NCI-H2227 treated with DMSO at 0.1 percent for 48 hours (cell line): ENCODE data around the gene CLEC18C.
"Not testable (repeated sequence)": the region's sequence is repeated elsewhere in the genome, so short reads cannot be mapped to it uniquely, and the experiment has no call there.

ENCODE experiments used
- DNase-seq: peaks from one replicate; lab custom pipeline; 2025; lab: John Stamatoyannopoulos, UW

Gene CLEC18C

GRCh38 chr16:70159355-70160348 lies 13.9 kb upstream of the CLEC18C start:
- no peak for DNase-seq

- DNase-seq = no peak
Observed at GRCh38 chr16:70160388-70160787, 13.2 kb upstream of the CLEC18C start.

GRCh38 chr16:70160821-70161220 lies 12.8 kb upstream of the CLEC18C start:
- no peak for DNase-seq

- no peak for DNase-seq
Observed at GRCh38 chr16:70161350-70161749, 12.2 kb upstream of the CLEC18C start.

- DNase-seq = no peak
Observed at GRCh38 chr16:70162041-70162451, 11.5 kb upstream of the CLEC18C start.

- DNase-seq = no peak
Observed at GRCh38 chr16:70163596-70163995, 10.0 kb upstream of the CLEC18C start.

GRCh38 chr16:70166688-70167087 lies 6.9 kb upstream of the CLEC18C start:
- not testable (repeated sequence) for DNase-seq

GRCh38 chr16:70173916-70174315 lies 329 bp downstream of the CLEC18C start:
- not testable (repeated sequence) for DNase-seq

GRCh38 chr16:70174387-70174932 lies 873 bp downstream of the CLEC18C start:
- DNase-seq = not testable (repeated sequence)

GRCh38 chr16:70187858-70188607 lies 14.4 kb downstream of the CLEC18C start:
- not testable (repeated sequence) for DNase-seq

GRCh38 chr16:70188608-70188915 lies 15.0 kb downstream of the CLEC18C start:
- DNase-seq = not testable (repeated sequence)

- not testable (repeated sequence) for DNase-seq
Observed at GRCh38 chr16:70190574-70190973, 17.0 kb downstream of the CLEC18C start.

- DNase-seq = not testable (repeated sequence)
Observed at GRCh38 chr16:70196683-70197300, 23.2 kb downstream of the CLEC18C start.

- not testable (repeated sequence) for DNase-seq
Observed at GRCh38 chr16:70197611-70198010, 24.0 kb downstream of the CLEC18C start.

GRCh38 chr16:70198230-70198629 lies 24.6 kb downstream of the CLEC18C start:
- not testable (repeated sequence) for DNase-seq

GRCh38 chr16:70198666-70199065 lies 25.1 kb downstream of the CLEC18C start:
- not testable (repeated sequence) for DNase-seq

- DNase-seq = not testable (repeated sequence)
Observed at GRCh38 chr16:70199170-70199569, 25.6 kb downstream of the CLEC18C start.

GRCh38 chr16:70200063-70200462 lies 26.5 kb downstream of the CLEC18C start:
- not testable (repeated sequence) for DNase-seq

GRCh38 chr16:70203508-70203907 lies 29.9 kb downstream of the CLEC18C start:
- DNase-seq = not testable (repeated sequence)

GRCh38 chr16:70204010-70204409 lies 30.4 kb downstream of the CLEC18C start:
- not testable (repeated sequence) for DNase-seq

GRCh38 chr16:70204668-70205405 lies 31.2 kb downstream of the CLEC18C start:
- DNase-seq = not testable (repeated sequence)
